Measurements from ENCODE around the gene DYNLL1.
"Not testable (repeated sequence)": the region's sequence is repeated elsewhere in the genome, so short reads cannot be mapped to it uniquely, and the experiment has no call there.

Gene DYNLL1

GRCh38 chr12:120475643-120476042 is 20.3 kb upstream of the DYNLL1 start:
- no peak for DNase-seq

GRCh38 chr12:120479458-120479857 is 16.5 kb upstream of the DYNLL1 start:
- DNase-seq, result no peak

- DNase-seq, result no peak
These were observed 15.7 kb upstream of the DYNLL1 start for GRCh38 chr12:120480211-120480610.

GRCh38 chr12:120481022-120481767 is 14.7 kb upstream of the DYNLL1 start:
- no peak for DNase-seq

- no peak for DNase-seq
These were observed 12.3 kb upstream of the DYNLL1 start for GRCh38 chr12:120483621-120484020.

- no peak for DNase-seq
These were observed 9.7 kb upstream of the DYNLL1 start for GRCh38 chr12:120485961-120486881.

GRCh38 chr12:120487552-120487951 is 8.4 kb upstream of the DYNLL1 start:
- not testable (repeated sequence) for DNase-seq

- no peak for DNase-seq
These were observed 7.8 kb upstream of the DYNLL1 start for GRCh38 chr12:120488057-120488640.

- DNase-seq, result no peak
These were observed 6.9 kb upstream of the DYNLL1 start for GRCh38 chr12:120489018-120489417.

GRCh38 chr12:120490325-120490724 is 5.6 kb upstream of the DYNLL1 start:
- no peak for DNase-seq

- no peak for DNase-seq
These were observed 4.9 kb upstream of the DYNLL1 start for GRCh38 chr12:120490833-120491512.

- peak in 2 of 3 experiments; percentile 32 to 51 for DNase-seq
These were observed 655 bp upstream of the DYNLL1 start for GRCh38 chr12:120495186-120495730.

GRCh38 chr12:120496413-120497340 is 764 bp downstream of the DYNLL1 start:
- DNase-seq, result peak; percentile 40 to 88 (median 77)

- no peak for DNase-seq
These were observed 1.7 kb downstream of the DYNLL1 start for GRCh38 chr12:120497524-120498150.

GRCh38 chr12:120498870-120499515 is 3.1 kb downstream of the DYNLL1 start:
- DNase-seq, result peak in 1 of 3 experiments; percentile 10

GRCh38 chr12:120500581-120500980 is 4.7 kb downstream of the DYNLL1 start:
- DNase-seq, result no peak

GRCh38 chr12:120504587-120504986 is 8.7 kb downstream of the DYNLL1 start:
- no peak for DNase-seq

GRCh38 chr12:120508537-120508936 is 12.6 kb downstream of the DYNLL1 start:
- no peak for DNase-seq

- no peak for DNase-seq
These were observed 18.1 kb downstream of the DYNLL1 start for GRCh38 chr12:120514002-120514401.

- no peak for DNase-seq
These were observed 19.6 kb downstream of the DYNLL1 start for GRCh38 chr12:120515496-120515895.
